ENCODE data around the gene CSF1. TPM values are rescaled to one million over a fixed set of nuclear protein-coding genes. Genes with fewer than 3 reads are reported as not detected.

CSF1 gene
- total and polyA plus RNA-seq, 2 of the 13 experiments (the other 11 are each of a cell fraction or from before 2014, with no cell fraction given): 4.6 to 13.3 TPM

GRCh38 chr1:109963864-109964263 is 53.2 kb downstream of the CSF1 start:
- CTCF ChIA-PET (ENCODE audit: low intra/inter-chr PET ratio, low total read pairs): no interaction called here
- in situ Hi-C loops (cut with HindIII; ENCODE audit: extremely low pct_ligation_motif_present, low pct_unique_long_range_greater_than_20kb) (no loop called here), intact Hi-C loops (cut with micrococcal nuclease; ENCODE audit: unreplicated experiment) (no loop called here)
- no peaks in the 10 kb centered on the region for H4K20me1 ChIP-seq (ENCODE audit: insufficient read depth, low read length)
- DNase-seq (ENCODE audit: low spot score): no peak
- H3K9me3 ChIP-seq (ENCODE audit: low read length): no peaks in the 10 kb centered on the region
- no peak overlapping the region for H2AFZ ChIP-seq (ENCODE audit: low read length)
- POLR2A ChIA-PET: no interaction called here
- WGBS (ENCODE audit: low lambda C conversion rate): 88% methylated on average over 1 of the region's 1 CpG
- H3K4me3 ChIP-seq (replicated peaks in 1 of 3; ENCODE audit: insufficient read depth in 1 of 3, low read depth in 2 of 3, low read length in 3 of 3): no peak overlapping the region
- H3K36me3 ChIP-seq (replicated peaks in 1 of 2; ENCODE audit: control insufficient read depth in 1 of 2, insufficient read depth in 2 of 2, low read length in 2 of 2): no peaks in the 10 kb centered on the region
- no peak for FAIRE-seq
- peaks cover 37% of the 10 kb centered on the region for H3K4me1 ChIP-seq (ENCODE audit: insufficient read depth, low read length)
- ATAC-seq: no peak
- no peaks in the 10 kb centered on the region for H3K79me2 ChIP-seq (ENCODE audit: insufficient read depth, low read length)
- no TSS peak for BruUV-seq (replicated peaks)
- no peak overlapping the region for H3K4me2 ChIP-seq (ENCODE audit: low read depth, low read length)
- no peak for TF ChIP-seq KLF11 (CRISPR knock-in tag; IDR thresholded peaks at IDR 0.05)
- TF ChIP-seq RAD21 (CRISPR knock-in tag; IDR thresholded peaks at IDR 0.05): no peak
- no peak for TF ChIP-seq SNRNP70 (IDR thresholded peaks at IDR 0.05; ENCODE audit: low read depth, low read length)
- no peak for TF ChIP-seq CHD2 (IDR thresholded peaks at IDR 0.05; ENCODE audit: low read depth, low read length)
- H3K9ac ChIP-seq (ENCODE audit: insufficient read depth, low read depth, low read length): no peak overlapping the region
- no peaks in the 10 kb centered on the region for H3K27me3 ChIP-seq (ENCODE audit: control insufficient read depth in 1 of 2, insufficient read depth in 2 of 2, low read length in 2 of 2)
- no peak overlapping the region for H3K27ac ChIP-seq (ENCODE audit: extremely low read length, insufficient read depth, low read length)

GRCh38 chr1:109969146-109969829 is 58.6 kb downstream of the CSF1 start:
- Histone ChIP-seq H3K27ac (ENCODE audit: extremely low read length, insufficient read depth, low read length) (no peak overlapping the region), H3K36me3 (replicated peaks in 1 of 2; ENCODE audit: control insufficient read depth in 1 of 2, insufficient read depth in 2 of 2, low read length in 2 of 2) (no peaks in the 10 kb centered on the region), H3K9ac (ENCODE audit: insufficient read depth, low read depth, low read length) (no peak overlapping the region), H3K4me2 (ENCODE audit: low read depth, low read length) (no peak overlapping the region), H4K20me1 (ENCODE audit: insufficient read depth, low read length) (no peaks in the 10 kb centered on the region), H2AFZ (ENCODE audit: low read length) (no peak overlapping the region), H3K9me3 (ENCODE audit: low read length) (no peaks in the 10 kb centered on the region), H3K4me3 (replicated peaks in 1 of 3; ENCODE audit: insufficient read depth in 1 of 3, low read depth in 2 of 3, low read length in 3 of 3) (no peak overlapping the region), H3K4me1 (ENCODE audit: insufficient read depth, low read length) (no peaks in the 10 kb centered on the region), H3K27me3 (ENCODE audit: control insufficient read depth in 1 of 2, insufficient read depth in 2 of 2, low read length in 2 of 2) (no peaks in the 10 kb centered on the region), H3K79me2 (ENCODE audit: insufficient read depth, low read length) (no peaks in the 10 kb centered on the region)
- DNase-seq (ENCODE audit: low spot score) (no peak), FAIRE-seq (no peak), ATAC-seq (no peak)
- no TSS peak for BruUV-seq (replicated peaks)
- in situ Hi-C loops (cut with HindIII; ENCODE audit: extremely low pct_ligation_motif_present, low pct_unique_long_range_greater_than_20kb) (no loop called here), intact Hi-C loops (cut with micrococcal nuclease; ENCODE audit: unreplicated experiment) (no loop called here)
- CTCF ChIA-PET (ENCODE audit: low intra/inter-chr PET ratio, low total read pairs): no interaction called here
- no peak for TF ChIP-seq NFATC3 (CRISPR knock-in tag; IDR thresholded peaks at IDR 0.05)
- no peak for TF ChIP-seq GFI1 (CRISPR knock-in tag; IDR thresholded peaks at IDR 0.05; ENCODE audit: borderline replicate concordance)
- no peak for TF ChIP-seq PLRG1 (conservative IDR thresholded peaks at IDR 0.05)
- no peak for TF ChIP-seq HBP1 (CRISPR knock-in tag; IDR thresholded peaks at IDR 0.05; ENCODE audit: low read depth)
- TF ChIP-seq RBM39 (IDR thresholded peaks at IDR 0.05; ENCODE audit: low read depth, low read length, poor library complexity, severe bottlenecking): no peak
- no peak for TF ChIP-seq YY1 (IDR thresholded peaks at IDR 0.05; ENCODE audit: insufficient read depth, insufficient replicate concordance, low read depth, low read length)
- no peak for TF ChIP-seq ZNF589 (CRISPR knock-in tag; conservative IDR thresholded peaks at IDR 0.05)
- no peak for TF ChIP-seq SIX4 (CRISPR knock-in tag; IDR thresholded peaks at IDR 0.05)
- no peak for TF ChIP-seq ZNF672 (CRISPR knock-in tag; IDR thresholded peaks at IDR 0.05)
- TF ChIP-seq ZZZ3 (CRISPR knock-in tag; IDR thresholded peaks at IDR 0.05; ENCODE audit: borderline replicate concordance): no peak
- TF ChIP-seq HNRNPH1 (optimal IDR thresholded peaks at IDR 0.05; ENCODE audit: low read depth, low read length): no peak
- no peak for TF ChIP-seq ZNF691 (CRISPR knock-in tag; IDR thresholded peaks at IDR 0.05; ENCODE audit: borderline replicate concordance, low read depth)
- no peak for TF ChIP-seq ZNF12 (CRISPR knock-in tag; IDR thresholded peaks at IDR 0.05)
- no peak for TF ChIP-seq SP140L (CRISPR knock-in tag; IDR thresholded peaks at IDR 0.05; ENCODE audit: borderline replicate concordance)
- WGBS (ENCODE audit: low lambda C conversion rate): 87% methylated on average over 3 of the region's 3 CpGs
- POLR2A ChIA-PET: no interaction called here

Measured in HepG2 (cell line).